Subcutaneous adipose tissue (tissue), 4 donors: ENCODE measurements around the gene CFAP47. TPM values are rescaled to one million over a fixed set of nuclear protein-coding genes. Genes with fewer than 3 reads are reported as not detected.

Experiments used
- CTCF ChIP-seq: fragments of 450-650 bp; IDR thresholded peaks from one replicate; pipeline ENCODE4 v1.5.1; 2016; ENCODE audit warnings: low read depth, mild to moderate bottlenecking, control low read depth, antibody characterized with exemption, moderate library complexity
- total RNA-seq, 4 donors: library from RNA; depleted of rRNA; stranded (reverse); fragments of >200 nt; gene quantifications; one replicate each; pipeline ENCODE4 v1.1.0, GENCODE V29; 2016

Gene CFAP47
- total RNA-seq, 4 donors from 2014 or later, result 0.22 TPM; not detected in 3

DNA sequence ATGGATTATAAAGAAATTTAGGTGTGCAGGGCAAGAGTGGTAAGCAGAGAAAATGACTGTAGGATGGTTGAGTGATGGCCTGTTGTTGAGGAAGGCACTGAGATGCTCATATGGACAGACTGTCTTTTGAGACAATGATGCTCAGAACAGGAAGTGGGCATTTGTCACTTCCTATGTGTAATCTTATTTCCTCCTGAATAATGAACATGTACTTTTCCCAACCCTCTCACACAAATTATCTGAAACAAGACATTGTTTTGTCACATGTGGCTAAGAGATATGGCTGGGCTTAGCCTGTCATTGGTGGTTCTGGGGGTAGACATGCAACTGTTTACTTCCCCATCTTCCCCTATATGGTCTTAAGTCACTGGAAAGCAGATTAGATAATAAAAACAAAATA is 240.5 kb downstream of the CFAP47 start:
- no peak for TF ChIP-seq CTCF

- TF ChIP-seq CTCF, result no peak
Observed at GRCh38 chrX:36198575-36198974, 279.0 kb downstream of the CFAP47 start.

DNA sequence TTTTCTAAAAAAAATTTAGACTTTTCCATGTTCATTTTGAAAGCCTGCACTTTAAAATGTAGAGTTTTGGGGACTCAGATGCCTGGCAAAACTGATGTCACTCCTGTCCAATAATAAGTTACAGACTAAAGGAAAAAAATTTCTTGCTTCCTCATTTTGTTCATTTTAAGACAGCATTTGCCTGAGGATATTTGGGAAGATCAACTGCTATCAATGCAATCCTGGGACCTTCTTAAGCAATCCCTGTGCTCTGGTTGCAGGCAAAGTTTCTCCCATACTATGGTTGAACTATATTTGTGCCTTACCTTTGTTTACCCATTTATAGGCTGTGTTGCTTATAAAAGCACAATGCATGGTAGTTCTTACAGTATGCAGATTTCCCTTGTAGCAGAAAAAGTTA is 280.4 kb downstream of the CFAP47 start:
- no peak for TF ChIP-seq CTCF

DNA sequence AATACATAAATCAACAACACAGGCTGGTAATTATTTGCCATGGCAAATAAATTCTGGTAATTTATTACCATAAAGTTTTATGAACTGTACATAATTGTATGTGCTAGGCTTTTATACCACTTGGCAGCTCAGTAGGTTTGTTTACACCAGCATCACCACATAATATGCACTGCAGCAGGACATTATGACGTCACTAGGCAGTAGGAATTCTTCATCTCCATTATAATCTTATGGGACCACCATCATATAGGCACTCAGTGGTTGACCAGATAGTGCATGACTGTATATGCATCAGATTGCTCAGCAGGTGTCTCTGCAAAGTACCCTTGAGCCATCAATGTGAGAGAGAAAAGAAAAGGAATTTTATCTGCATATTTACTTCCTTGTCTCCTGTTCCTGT is 295.4 kb downstream of the CFAP47 start:
- no peak for TF ChIP-seq CTCF

- TF ChIP-seq CTCF, result no peak
Observed at GRCh38 chrX:36218801-36219200, 299.3 kb downstream of the CFAP47 start.

DNA sequence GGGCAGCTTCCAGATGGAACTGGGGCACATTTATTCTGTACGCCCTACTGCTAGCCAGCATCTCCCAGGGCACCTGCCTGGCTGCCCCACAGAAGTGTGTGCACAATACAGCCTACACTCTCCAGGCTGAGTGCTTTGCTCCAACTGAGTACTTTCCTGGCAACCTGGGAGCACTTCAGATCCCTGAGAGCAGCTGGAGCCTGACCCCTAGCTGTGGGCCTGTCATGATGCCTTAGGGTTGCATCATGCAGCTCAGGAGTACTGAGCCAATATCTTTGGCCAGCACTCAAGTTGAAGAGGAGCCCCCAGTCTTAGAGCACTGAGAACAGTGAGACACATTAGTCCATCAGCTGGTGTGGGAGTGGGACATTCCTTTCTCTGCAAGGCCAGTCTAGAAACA is 321.9 kb downstream of the CFAP47 start:
- no peak for TF ChIP-seq CTCF

DNA sequence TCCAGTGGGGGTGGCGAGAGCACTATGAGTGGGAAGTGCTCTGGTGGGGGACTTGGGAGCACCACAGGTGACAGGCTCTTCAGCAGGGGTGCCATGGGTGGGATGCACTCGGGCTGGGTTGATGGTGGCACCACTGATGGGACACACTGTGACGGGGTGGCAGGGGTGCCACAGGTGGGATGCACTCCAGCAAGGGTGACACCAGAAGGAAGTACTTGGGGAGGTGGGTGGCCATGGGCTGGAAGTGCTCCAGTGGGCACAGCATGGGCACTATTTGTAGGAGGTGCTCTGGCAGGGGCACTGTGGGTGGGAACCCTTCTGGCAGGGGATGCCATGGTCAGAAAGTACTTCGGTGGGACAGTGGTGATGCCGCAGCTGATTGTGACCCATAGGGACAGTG is 346.6 kb downstream of the CFAP47 start:
- no peak for TF ChIP-seq CTCF
